HEK293 (cell line): ENCODE data around the gene ACSL3.

Source experiments
- CTCF ChIA-PET: fragments of 350-600 bp; formaldehyde crosslinking; extraction: SDS; loops from one replicate; lab custom pipeline; 2021; ENCODE audit warnings: antibody characterized with exemption; lab: Yijun Ruan, JAX
- POLR2A ChIA-PET: fragments of 300-600 bp; formaldehyde crosslinking; extraction: SDS; loops from one replicate; lab custom pipeline; 2020; ENCODE audit warnings: antibody characterized with exemption, inconsistent platforms; lab: Yijun Ruan, JAX
- H3K27ac ChIP-seq: fragments of 200-500 bp; sonication (Bioruptor generic); 2 replicates; pipeline ENCODE4 v1.5.1; 2014; ENCODE audit warnings: low read depth, low read length, control low read depth, inconsistent platforms; ENCODE audit errors: extremely low read depth
- H3K36me3 ChIP-seq, 2 experiments: fragments of 200-500 bp in 1 of 2; sonication (Bioruptor generic) in 1 of 2; 1 replicate in 1 of 2; 2 replicates in 1 of 2; pipeline ENCODE4 v1.5.1; 2014 to 2017; ENCODE audit warnings: inconsistent platforms in 2 of 2, low read length in 2 of 2; ENCODE audit not compliant: control insufficient read depth in 2 of 2, insufficient read depth in 1 of 2
- H3K4me1 ChIP-seq: fragments of 200-500 bp; sonication (Bioruptor generic); 2 replicates; pipeline ENCODE4 v1.5.1; 2014; ENCODE audit warnings: mild to moderate bottlenecking, low read length, inconsistent platforms; ENCODE audit not compliant: control insufficient read depth, insufficient read depth
- H3K4me3 ChIP-seq: 2 replicates; pipeline ENCODE4 v1.5.1; 2011; ENCODE audit warnings: low read depth, mild to moderate bottlenecking, control low read depth, low read length, moderate library complexity
- H3K9me3 ChIP-seq: fragments of 200-500 bp; sonication (Bioruptor generic); 2 replicates; pipeline ENCODE4 v1.5.1; 2014; ENCODE audit warnings: low read depth, low read length, inconsistent platforms; ENCODE audit not compliant: control insufficient read depth, insufficient read depth
- GLIS1 ChIP-seq: fragments of 450-650 bp; formaldehyde crosslinking; IDR thresholded peaks from 2 replicates; pipeline ENCODE4 v1.5.1; 2016; ENCODE audit warnings: missing biosample characterization, missing genetic modification characterization
- MEIS1 ChIP-seq: sonication (generic); formaldehyde crosslinking; IDR thresholded peaks from 2 replicates; pipeline ENCODE4 v1.8.1; 2022; ENCODE audit warnings: missing genetic modification reagents, mild to moderate bottlenecking, borderline replicate concordance
- MZF1 ChIP-seq: fragments of 450-650 bp; formaldehyde crosslinking; IDR thresholded peaks from 2 replicates; pipeline ENCODE4 v1.5.1; 2017; ENCODE audit warnings: missing biosample characterization, missing genetic modification characterization, borderline replicate concordance
- REST ChIP-seq: fragments of 450-650 bp; formaldehyde crosslinking; IDR thresholded peaks from 2 replicates; pipeline ENCODE4 v1.5.1; 2016; ENCODE audit warnings: missing biosample characterization, missing genetic modification characterization
- SALL2 ChIP-seq: fragments of 450-650 bp; formaldehyde crosslinking; IDR thresholded peaks from 2 replicates; pipeline ENCODE4 v1.5.0; 2017; ENCODE audit warnings: missing biosample characterization, mild to moderate bottlenecking, missing genetic modification characterization, borderline replicate concordance
- SP7 ChIP-seq: fragments of 450-650 bp; formaldehyde crosslinking; IDR thresholded peaks from 2 replicates; pipeline ENCODE4 v1.5.1; 2016; ENCODE audit warnings: missing biosample characterization, missing genetic modification characterization
- ZBTB10 ChIP-seq: fragments of 450-650 bp; formaldehyde crosslinking; IDR thresholded peaks from 2 replicates; pipeline ENCODE4 v1.5.1; 2016; ENCODE audit warnings: missing biosample characterization, missing genetic modification characterization
- ZBTB48 ChIP-seq: fragments of 450-650 bp; formaldehyde crosslinking; IDR thresholded peaks from 2 replicates; pipeline ENCODE4 v1.5.1; 2016; ENCODE audit warnings: missing biosample characterization, missing genetic modification characterization
- ZBTB8A ChIP-seq: fragments of 450-650 bp; formaldehyde crosslinking; IDR thresholded peaks from 2 replicates; pipeline ENCODE4 v1.5.1; 2016; ENCODE audit warnings: missing biosample characterization, missing genetic modification characterization
- ZNF133 ChIP-seq: fragments of 450-650 bp; formaldehyde crosslinking; IDR thresholded peaks from 2 replicates; pipeline ENCODE4 v1.5.1; 2016; ENCODE audit warnings: missing biosample characterization, missing genetic modification characterization
- ZNF140 ChIP-seq: fragments of 450-650 bp; formaldehyde crosslinking; IDR thresholded peaks from 2 replicates; pipeline ENCODE4 v1.5.1; 2016; ENCODE audit warnings: missing biosample characterization, missing genetic modification characterization
- ZNF211 ChIP-seq: fragments of 450-650 bp; formaldehyde crosslinking; IDR thresholded peaks from 2 replicates; pipeline ENCODE4 v1.5.1; 2016; ENCODE audit warnings: low read depth, missing biosample characterization, missing genetic modification characterization
- ZNF266 ChIP-seq: fragments of 450-650 bp; formaldehyde crosslinking; IDR thresholded peaks from 2 replicates; pipeline ENCODE4 v1.5.1; 2016; ENCODE audit warnings: missing biosample characterization, missing genetic modification characterization, low read depth
- ZNF280D ChIP-seq: fragments of 450-650 bp; formaldehyde crosslinking; IDR thresholded peaks from 2 replicates; pipeline ENCODE4 v1.5.1; 2016; ENCODE audit warnings: missing biosample characterization, missing genetic modification characterization
- ZNF354C ChIP-seq: fragments of 450-650 bp; formaldehyde crosslinking; IDR thresholded peaks from 2 replicates; pipeline ENCODE4 v1.5.1; 2016; ENCODE audit warnings: missing biosample characterization, missing genetic modification characterization, low read depth, borderline replicate concordance
- ZNF362 ChIP-seq: fragments of 450-650 bp; formaldehyde crosslinking; IDR thresholded peaks from 2 replicates; pipeline ENCODE4 v1.5.1; 2016; ENCODE audit warnings: missing biosample characterization, missing genetic modification characterization
- ZNF48 ChIP-seq: fragments of 450-650 bp; formaldehyde crosslinking; IDR thresholded peaks from 2 replicates; pipeline ENCODE4 v1.5.1; 2016; ENCODE audit warnings: missing biosample characterization, missing genetic modification characterization
- ZNF530 ChIP-seq: fragments of 450-650 bp; formaldehyde crosslinking; IDR thresholded peaks from 2 replicates; pipeline ENCODE4 v1.5.1; 2016; ENCODE audit warnings: low read depth, missing biosample characterization, missing genetic modification characterization
- ZNF600 ChIP-seq: fragments of 450-650 bp; formaldehyde crosslinking; IDR thresholded peaks from 2 replicates; pipeline ENCODE4 v1.5.1; 2016; ENCODE audit warnings: missing biosample characterization, missing genetic modification characterization
- ZNF623 ChIP-seq: fragments of 450-650 bp; formaldehyde crosslinking; IDR thresholded peaks from 2 replicates; pipeline ENCODE4 v1.5.1; 2016; ENCODE audit warnings: missing biosample characterization, missing genetic modification characterization
- ZNF654 ChIP-seq: fragments of 450-650 bp; formaldehyde crosslinking; IDR thresholded peaks from 2 replicates; pipeline ENCODE4 v1.5.1; 2016; ENCODE audit warnings: low read depth, missing biosample characterization, missing genetic modification characterization
- ZNF664 ChIP-seq: fragments of 450-650 bp; formaldehyde crosslinking; IDR thresholded peaks from 2 replicates; pipeline ENCODE4 v1.5.1; 2016; ENCODE audit warnings: missing biosample characterization, missing genetic modification characterization
- ZNF785 ChIP-seq: fragments of 450-650 bp; formaldehyde crosslinking; IDR thresholded peaks from 2 replicates; pipeline ENCODE4 v1.5.1; 2016; ENCODE audit warnings: missing biosample characterization, missing genetic modification characterization

ACSL3 gene

GRCh38 chr2:222871291-222871690 is 10.5 kb downstream of the ACSL3 start:
- TF ChIP-seq ZNF140 (no peak), ZNF48 (no peak), MZF1 (tag by site-specific recombination) (no peak), ZNF354C (tag by site-specific recombination) (no peak), ZNF664 (tag by site-specific recombination) (no peak), SALL2 (tag by site-specific recombination) (no peak), SP7 (tag by site-specific recombination) (no peak), GLIS1 (tag by site-specific recombination) (no peak), REST (no peak), ZNF211 (tag by site-specific recombination) (no peak), ZNF600 (tag by site-specific recombination) (no peak), ZNF530 (tag by site-specific recombination) (no peak), ZNF266 (tag by site-specific recombination) (no peak), ZNF280D (tag by site-specific recombination) (no peak), MEIS1 (CRISPR knock-in tag) (no peak), ZNF362 (tag by site-specific recombination) (no peak), ZNF133 (tag by site-specific recombination) (no peak)
- Histone ChIP-seq H3K9me3 (no peaks in the 10 kb centered on the region), H3K27ac (no peak overlapping the region), H3K36me3 (no peaks in the 10 kb centered on the region), H3K4me3 (no peak overlapping the region), H3K4me1 (peaks cover 9% of the 10 kb centered on the region)
- ChIA-PET POLR2A (interaction anchor here (1.2 kb wide), 1 partner anchor 9 kb away, joined by 3 read pairs; no protein-coding TSS in a partner anchor), CTCF (interaction anchor here (0.9 to 1.3 kb wide), 2 partner anchors 162 to 180 kb away, joined by 3 read pairs; no protein-coding TSS in a partner anchor)

- H3K9me3 ChIP-seq, result no peaks in the 10 kb centered on the region
- no peak overlapping the region for H3K4me3 ChIP-seq
- ChIA-PET CTCF (no interaction called here), POLR2A (no interaction called here)
- peaks cover 6% of the 10 kb centered on the region for H3K4me1 ChIP-seq
- H3K36me3 ChIP-seq, result no peaks in the 10 kb centered on the region
- no peak overlapping the region for H3K27ac ChIP-seq
- TF ChIP-seq ZNF785 (tag by site-specific recombination) (no peak), ZNF623 (tag by site-specific recombination) (no peak), ZBTB48 (no peak), ZNF654 (tag by site-specific recombination) (no peak), ZBTB8A (tag by site-specific recombination) (no peak), ZBTB10 (no peak), SP7 (tag by site-specific recombination) (no peak)
Measured at GRCh38 chr2:222872551-222872950, 11.7 kb downstream of the ACSL3 start.
